HG03175 (cell line): ENCODE data around the gene KCNH5.

ENCODE experiments used
- ATAC-seq: cut with Tn5 transposase; IDR thresholded peaks from one replicate; pipeline ENCODE4 v1.9.1; 2021; ENCODE audit warnings: mild to moderate bottlenecking, moderate library complexity; ENCODE audit not compliant: unreplicated experiment

KCNH5 gene

DNA sequence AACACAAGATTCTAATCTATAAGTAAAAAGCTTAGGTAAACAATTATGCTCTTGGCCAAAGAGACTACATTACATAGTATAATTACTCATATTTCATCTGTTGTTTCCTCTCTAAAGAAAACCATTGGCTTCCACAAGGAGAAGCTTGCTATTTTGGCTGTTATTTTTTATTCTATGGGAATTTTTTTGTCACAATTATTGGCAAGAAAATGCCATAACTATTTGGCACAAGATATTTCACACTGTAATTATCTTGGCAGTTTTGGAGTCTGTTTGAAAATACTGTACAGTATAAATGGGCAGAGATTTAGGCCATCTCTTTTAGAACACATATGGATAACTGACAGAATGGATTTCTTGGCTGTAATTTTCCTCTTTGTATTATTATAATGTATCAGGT is 51.2 kb downstream of the KCNH5 start:
- ATAC-seq, result no peak

DNA sequence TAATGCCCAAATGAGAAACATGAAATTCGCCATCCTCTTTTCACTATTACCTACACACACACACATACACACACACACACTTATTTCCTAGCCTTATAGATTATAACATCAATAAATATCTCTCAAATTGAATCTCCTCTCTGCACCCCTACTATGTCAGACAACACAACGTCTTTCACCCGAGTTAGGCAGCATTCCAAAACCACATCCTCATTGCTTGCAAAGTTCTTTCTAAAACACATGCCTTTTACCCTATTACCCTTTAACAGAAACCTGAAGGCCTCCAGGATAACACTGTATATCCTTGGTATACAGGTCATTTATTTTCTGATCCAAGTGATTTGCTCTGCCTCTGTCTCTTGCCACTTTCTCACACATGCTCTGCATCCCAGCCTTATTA is 56.3 kb downstream of the KCNH5 start:
- no peak for ATAC-seq

DNA sequence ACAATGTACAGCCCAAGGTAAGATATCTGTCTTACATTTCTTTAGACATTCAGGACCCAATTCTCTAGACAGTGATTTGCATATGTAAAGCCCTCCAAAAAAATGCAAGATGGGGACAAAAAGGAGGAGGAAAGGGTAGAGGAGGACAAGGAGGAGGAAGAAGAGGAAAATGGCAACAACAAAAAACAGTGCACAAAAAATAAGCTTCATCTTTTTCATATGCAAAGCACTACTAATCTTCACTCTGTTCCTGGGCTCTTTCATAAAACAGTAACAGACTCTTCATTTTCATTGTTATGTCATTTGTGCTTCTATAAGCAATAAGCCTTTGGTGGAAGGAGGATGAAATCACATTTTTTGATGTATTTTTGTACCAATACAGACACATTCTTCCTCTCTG is 61.4 kb downstream of the KCNH5 start:
- ATAC-seq, result no peak

DNA sequence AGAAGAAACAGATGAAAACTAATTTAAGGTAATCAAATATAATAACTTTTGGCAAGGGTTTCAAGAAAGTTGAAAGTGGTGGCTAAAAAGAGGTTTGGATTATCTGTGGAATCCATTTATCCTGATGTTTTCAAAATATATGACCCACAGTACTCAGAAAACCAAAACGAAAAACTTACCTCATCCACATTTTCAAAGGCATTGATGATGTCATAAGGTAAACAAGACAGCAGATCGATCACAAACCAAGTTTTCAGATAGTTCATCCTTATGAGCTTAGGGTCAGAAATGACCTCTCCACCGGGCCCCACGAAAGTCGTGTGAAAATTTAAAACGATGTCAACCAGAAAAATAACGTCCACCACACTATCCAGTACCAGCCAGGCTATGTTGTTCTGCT is 64.6 kb downstream of the KCNH5 start:
- no peak for ATAC-seq

DNA sequence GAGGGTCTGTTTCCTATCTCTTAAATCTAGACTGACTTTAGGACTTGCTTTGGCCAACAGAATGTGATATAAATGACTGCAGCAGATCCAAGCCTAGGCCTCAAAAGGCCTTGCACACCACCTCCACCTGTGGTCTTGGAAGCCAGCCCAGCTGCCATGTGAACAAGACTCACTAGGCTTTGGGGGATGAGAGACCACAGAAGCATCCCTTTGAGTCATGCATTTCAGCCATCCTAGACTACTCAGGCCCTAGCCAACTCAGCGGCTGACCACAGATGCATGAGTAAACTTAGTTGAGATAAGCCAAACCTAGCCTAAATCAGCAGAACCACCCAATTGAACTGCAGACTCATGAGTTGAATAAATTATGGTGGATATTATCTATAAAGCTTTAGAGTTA is 87.7 kb downstream of the KCNH5 start:
- ATAC-seq, result no peak

DNA sequence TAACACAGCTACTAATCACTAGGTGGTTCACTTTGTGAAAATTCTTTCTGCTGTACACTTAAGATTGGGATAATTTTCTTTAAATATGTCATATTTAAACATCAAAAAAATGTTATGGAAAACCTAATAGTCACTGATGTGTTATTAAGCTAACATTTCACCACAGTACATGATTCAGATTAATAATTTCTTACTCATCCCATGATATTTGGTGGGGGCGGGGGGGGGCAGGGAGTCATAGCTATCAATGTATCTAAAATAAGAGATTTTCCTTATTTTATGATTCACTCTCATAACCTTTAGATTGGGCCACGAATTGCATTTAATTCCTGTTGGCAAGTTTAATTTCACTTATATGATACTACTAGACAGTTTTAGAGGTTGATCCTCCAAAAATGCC is 88.8 kb downstream of the KCNH5 start:
- no peak for ATAC-seq

DNA sequence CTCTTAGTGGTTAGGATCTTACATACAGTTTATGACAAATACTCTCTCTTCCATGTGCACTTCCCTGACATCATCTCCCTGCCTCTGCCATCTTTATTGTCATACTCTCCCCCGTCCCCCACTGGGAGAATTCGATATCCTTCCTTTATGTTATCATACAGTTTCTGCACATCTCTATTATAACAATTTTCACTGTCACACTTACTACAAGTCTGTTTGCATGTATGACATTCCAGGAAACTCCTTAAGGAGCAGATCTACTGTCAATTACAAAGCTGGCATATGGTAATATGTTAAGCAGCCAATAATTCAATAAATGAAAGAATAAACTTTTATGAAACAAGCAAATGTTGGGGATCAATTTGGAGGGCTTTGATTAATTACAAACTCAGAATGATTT is 91.1 kb downstream of the KCNH5 start:
- ATAC-seq, result no peak

DNA sequence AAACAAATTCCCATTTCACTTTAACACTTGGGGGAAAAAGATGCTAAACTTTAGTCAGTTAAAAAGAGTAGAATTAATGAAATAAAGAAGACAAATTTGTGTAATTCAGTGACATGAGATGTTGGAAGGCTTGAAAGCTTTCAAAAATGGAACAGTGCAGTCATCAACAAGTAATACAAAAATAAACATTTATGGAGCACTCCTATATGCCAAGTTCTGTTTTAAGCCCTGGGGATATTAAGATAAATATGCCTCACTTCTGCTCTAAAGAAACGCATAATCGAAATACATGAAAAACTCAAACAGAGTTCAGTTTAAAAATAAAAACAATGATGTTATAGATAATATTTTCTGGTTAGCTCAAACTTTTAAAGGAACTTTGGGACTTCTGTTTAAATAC is 93.0 kb downstream of the KCNH5 start:
- no peak for ATAC-seq

DNA sequence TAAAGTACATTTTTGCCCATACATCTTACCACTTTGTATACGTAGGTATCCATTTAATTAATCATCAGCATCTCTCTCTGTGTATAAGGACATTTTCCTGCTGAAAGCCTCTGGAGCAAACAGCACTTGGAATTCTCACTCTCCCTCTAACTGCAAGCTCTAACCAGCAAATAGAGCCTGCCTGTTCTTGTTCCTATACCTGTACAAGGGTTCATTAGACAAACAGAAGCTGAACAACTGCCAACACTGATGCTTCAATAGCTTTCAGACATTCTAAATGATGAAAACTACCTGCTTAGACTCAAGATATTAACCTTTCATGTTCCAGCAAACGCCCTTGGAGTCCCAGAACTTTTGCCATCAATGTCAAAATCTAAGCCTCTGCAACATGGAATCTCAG is 98.0 kb downstream of the KCNH5 start:
- no peak for ATAC-seq

DNA sequence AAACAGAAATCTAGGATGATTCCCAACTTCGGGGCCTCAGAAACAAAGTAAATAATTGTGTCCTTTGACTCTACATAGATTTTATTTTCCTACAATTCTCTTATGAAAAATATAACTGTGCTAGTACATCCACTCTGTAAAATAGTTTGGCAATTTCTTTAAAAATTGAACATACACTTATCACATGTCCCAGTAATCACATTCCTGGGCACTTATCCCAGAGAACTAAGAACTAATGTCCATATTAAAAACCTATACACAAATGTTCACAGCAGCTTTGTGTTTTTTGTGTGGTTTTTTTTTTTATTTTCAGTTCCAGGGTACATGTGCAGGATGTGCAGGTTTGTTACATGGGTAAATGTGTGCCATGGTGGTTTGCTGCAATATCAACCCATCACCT is 99.0 kb downstream of the KCNH5 start:
- ATAC-seq, result no peak

DNA sequence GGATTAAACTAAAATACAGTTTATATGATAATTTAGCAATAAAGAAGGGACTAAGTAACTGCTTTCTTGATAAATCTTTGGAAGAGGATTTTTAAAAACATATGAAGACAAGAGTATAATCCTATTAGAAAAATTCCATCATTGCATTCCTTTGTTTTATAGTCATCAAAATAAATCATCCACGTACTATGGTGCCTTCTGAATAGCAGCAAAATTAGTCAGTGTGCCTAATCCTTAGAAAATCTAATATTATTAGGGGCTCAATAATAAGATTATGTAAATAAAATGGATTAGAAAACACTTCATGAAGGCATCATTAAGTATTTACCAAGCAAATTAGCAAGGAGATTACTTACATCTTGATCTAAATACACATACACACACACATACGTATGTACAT is 102.1 kb downstream of the KCNH5 start:
- ATAC-seq, result no peak

DNA sequence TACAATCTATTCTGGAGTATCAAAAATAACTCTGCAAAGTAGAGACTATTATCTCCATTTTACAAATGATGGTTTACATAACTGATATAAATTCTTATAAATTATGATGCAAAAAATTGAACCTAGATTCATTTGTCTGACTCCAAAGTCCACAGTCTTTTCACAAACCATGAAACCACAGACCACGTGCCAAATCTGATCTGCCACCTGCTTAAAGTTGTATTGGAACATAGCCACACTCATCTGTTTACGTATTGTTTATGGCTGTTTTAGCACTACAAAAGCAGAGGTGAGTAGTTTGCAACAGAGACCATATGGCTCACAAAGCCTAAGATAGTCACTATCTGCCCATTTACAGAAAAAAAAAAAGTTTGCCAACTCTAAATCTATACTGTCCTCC is 105.3 kb downstream of the KCNH5 start:
- ATAC-seq, result no peak

DNA sequence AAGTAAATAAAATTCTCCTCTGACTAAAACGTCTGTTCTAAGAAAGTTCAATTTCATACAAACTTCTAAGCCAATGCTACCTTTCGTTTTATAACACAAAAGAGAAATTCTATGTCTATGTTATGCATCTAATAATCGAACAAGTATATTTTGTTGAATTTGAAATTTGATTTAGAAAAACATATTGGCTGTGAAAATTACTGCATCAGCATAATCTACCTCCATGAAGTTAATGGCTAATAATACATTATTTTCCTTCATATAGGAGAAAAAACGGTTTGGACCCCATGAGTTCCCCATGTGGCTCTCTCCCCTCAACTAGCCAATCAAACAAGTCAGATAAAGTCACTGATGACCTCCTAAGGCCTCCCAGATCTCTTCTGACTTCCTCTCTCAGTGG is 106.5 kb downstream of the KCNH5 start:
- ATAC-seq, result no peak

DNA sequence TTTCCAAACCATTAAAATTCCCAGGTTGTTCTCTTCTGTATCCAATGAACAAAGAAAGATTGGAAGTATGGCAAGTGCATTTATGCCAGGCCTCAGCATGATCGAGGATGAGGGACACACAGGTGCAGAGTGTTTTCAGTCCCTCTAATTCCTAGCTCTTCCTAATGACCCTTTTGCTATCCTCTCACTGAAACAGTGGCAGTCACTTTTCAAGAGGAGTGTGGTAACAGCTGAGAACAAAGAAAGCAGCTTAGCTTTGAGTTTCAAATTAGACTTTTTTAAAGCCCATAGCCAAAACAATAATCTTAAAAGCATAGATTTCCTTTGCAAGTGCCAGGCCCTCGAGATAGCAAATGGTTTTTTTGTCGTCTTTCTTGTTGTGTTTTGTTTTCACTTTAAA is 110.8 kb downstream of the KCNH5 start:
- ATAC-seq, result no peak

DNA sequence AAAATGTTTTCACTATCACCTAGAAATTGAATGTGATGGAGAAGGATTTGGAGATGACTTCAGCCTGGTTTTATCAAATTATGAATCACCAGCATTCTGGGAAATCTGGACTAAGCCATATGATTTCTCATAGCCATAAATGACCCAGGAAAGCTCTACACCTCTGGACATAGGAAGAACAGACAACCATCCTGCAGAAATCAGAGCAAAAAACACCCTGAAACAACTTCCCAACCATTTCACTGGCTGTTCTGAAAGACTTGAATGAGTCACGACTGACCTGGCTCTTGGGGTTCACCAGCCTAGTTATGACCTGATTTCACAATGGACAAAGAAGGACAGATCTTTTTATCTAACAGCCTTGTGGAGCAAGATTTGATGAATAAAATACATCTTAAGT is 123.8 kb downstream of the KCNH5 start:
- ATAC-seq, result no peak

DNA sequence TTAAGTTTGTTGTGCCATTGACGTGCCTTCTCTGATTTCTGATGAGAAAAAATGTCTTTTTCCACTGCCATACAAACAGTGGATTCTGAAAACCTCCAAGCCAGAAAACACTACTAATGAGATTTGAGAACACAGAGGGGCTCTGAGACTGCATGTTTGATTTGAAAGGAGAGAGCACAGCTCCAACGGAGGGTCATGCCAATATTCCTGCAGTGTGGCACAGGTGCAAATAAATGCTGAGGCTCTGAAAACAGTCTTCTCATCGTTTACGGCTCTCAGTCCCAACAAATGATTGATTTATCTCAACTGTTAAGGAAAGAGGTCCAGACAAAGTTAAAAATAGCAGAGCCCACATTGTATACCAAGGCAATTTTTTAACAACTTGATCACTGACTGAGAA is 128.7 kb downstream of the KCNH5 start:
- ATAC-seq, result no peak

DNA sequence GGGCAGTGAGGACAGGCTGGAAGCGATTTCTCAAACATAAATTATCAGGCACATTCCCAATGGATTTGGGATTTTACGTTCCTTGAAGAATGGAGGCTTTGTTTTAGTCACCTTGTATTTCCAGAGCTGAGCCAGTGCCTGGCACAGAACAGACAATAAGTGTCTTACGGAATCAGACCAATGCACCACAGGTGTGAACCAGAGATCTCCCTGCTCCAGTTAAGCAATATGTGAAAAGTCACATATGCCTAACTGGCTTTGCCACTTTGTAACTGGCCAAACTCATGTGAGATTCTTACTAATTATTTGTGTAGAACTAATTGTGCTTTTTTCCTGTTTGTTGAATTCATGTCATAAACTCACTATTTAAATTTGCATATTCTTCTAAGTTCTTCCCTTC is 130.4 kb downstream of the KCNH5 start:
- no peak for ATAC-seq

DNA sequence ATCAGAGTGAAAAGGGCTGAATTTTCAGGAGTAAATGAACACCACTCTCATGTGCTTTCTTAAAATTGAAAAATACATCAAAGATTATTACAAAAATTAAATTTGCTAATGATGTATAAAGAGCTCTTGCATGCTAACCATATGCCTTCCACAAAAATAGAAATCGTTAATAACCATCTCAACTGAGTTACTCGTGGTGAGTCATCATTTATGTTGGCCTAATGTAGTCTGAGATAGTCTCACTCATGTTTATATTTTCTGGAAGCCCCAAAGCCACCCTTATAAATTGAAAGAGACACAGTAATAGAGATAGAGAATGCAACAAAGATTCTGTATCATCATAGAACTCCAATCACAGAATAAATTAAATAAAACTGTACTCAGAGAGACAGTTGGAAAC is 131.2 kb downstream of the KCNH5 start:
- ATAC-seq, result no peak

DNA sequence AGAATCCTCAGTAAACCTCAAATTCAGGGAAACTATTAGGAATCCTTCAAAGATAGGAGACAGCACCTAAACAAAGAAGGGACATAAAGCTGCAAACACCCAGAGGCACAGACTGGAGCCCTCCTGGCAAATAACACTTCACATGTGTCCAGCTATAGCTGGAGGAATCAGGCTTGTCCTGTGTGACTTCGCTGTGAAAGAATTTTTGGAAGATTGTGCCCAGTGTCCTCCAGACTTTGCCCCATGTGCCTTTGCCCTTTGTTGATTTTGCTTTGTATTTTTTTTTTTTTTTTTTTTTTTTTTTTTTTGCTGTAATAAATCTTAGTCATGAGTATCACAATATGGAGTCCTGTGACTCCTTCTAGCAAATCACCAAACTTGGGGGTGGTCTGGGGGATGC is 136.8 kb downstream of the KCNH5 start:
- no peak for ATAC-seq

DNA sequence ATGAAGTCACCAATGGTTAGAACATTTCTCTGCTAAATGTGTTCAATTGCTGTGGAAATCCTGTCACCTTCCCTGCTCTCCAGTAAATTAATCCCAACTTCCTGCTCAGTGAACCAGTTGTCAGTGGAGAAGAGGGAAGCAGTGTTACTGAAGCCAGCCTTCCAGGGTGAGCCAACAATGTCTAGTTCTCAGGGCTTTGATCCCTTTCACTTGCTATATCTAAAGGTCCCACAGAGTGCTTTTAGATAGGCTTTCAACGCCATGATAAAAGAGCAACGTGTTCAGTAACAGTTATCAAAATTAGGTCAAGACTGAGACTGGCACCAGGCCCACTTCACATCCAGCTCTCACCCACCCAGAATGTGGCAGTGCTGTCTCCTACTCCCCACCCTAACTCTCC is 139.7 kb downstream of the KCNH5 start:
- no peak for ATAC-seq

DNA sequence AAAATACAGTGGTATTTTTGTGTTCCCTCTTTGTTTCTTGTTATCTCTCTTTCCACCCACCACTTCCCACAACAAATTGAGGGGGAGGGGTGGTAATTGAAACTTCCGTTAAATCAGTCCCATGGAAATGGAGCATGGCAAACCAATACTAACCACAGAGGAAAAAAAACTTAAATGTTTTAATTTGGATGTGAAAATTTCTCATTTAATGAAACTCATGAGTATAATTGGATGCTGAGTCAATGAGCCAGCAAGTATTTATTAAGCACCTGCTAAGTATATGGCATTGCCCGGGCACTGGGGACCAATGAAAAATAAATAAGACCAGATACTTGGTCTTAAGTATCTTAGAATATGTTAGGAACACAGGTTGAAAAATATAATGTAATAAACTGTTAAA is 147.5 kb downstream of the KCNH5 start:
- no peak for ATAC-seq

DNA sequence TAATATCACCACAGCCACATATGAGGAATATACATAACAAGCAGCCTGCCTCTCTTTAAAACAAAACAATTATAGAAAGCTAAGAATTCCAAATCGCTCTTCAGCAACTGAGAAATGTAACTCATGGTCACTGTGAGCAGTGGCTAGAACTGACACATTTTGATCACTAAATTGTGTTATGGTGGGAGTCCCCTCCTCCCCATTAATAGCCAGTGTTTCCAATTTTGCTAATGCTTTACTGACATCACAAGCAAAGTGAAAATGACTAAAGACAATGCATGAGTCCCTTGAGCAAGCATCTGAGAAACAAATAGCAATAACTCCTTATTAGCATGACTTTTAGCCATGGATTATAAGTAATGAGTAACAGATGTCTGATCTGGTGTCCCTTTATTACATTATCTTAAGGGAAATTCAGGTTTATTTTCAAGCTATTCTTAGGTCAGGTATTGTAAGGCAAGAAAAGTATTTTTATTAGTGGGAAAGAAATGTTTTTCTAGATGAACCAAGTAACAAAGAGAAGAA is 148.3 kb downstream of the KCNH5 start:
- ATAC-seq, result no peak

DNA sequence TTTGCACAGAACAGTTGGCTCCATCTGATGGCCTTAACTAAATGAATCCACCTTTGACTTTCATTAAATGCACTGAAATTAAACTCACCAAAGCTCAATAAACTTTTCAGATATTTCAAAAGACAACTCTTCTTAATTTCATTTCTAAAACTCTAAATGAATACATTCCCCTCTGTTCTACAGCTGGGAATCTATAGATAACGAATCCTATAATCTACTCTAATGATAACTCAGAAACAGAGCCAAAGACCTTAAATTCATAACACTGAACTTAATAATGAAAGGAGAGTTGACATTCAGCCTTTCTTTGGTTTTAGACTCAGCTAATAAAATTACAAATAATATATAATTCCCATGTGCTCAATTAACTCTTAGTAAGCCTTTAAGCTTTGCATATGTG is 150.5 kb downstream of the KCNH5 start:
- ATAC-seq, result no peak

DNA sequence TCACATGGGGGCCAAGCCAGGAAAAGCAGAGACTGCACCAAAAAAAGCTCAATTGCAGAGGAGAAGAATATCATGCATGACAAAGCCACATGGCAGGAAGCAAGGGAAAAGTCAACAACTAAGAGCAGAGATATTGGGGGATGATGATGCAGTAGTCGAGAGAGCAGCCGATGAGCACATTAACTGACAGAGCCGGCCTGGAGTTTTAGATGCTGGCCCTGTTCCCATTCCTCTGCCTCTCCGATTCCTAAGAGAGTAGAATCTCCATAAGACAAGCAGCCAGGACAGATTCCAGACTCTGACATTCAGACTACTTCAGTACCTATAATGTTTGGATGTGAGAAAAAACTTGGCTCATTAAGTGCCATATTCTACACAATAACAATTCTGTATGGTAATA is 155.9 kb downstream of the KCNH5 start:
- ATAC-seq, result no peak
